Vagina (tissue), 2 donors: Measurements from ENCODE around the gene C16orf95.

Source experiments
- POLR2A ChIP-seq, 2 donors: fragments of 450-650 bp; IDR thresholded peaks; one replicate each; pipeline ENCODE4 v1.6.1; 2017; ENCODE audit warnings: antibody characterized with exemption in 2 of 2, mild to moderate bottlenecking in 2 of 2, moderate library complexity in 2 of 2
- POLR2AphosphoS5 ChIP-seq, 2 donors: sonication (generic); formaldehyde crosslinking; IDR thresholded peaks; one replicate each; pipeline ENCODE4 v1.9.0; 2017; ENCODE audit warnings: antibody characterized with exemption in 2 of 2, mild to moderate bottlenecking in 2 of 2, low read depth in 1 of 2; ENCODE audit not compliant: insufficient read depth in 1 of 2

- TF ChIP-seq POLR2A (IDR thresholded peaks at IDR 0.05) (no peak), POLR2AphosphoS5 (IDR thresholded peaks at IDR 0.05; ENCODE audit: insufficient read depth in 1 of 2, low read depth in 1 of 2) (no peak)
Measured at GRCh38 chr16:87293990-87294389, 23.2 kb downstream of the C16orf95 start.
